Stomach (tissue), 9 donors: ENCODE data around the gene PGBD4. TPM values are rescaled to one million over a fixed set of nuclear protein-coding genes. Genes with fewer than 3 reads are reported as not detected.

Experiments
- DNase-seq, 2 donors: peaks; one replicate each; pipeline versions ENCODE4 v3.0.0 to v3.0.0-alpha.2; 2013 to 2019
- H3K27ac ChIP-seq, 5 donors: fragments of 200-600 bp in 4 of 5; sonication (generic) in 4 of 5; one replicate each; pipeline ENCODE4 v1.5.1; 2013 to 2019; ENCODE audit warnings: mild to moderate bottlenecking in 1 of 5, moderate library complexity in 1 of 5
- H3K27me3 ChIP-seq, 3 donors: fragments of 200-600 bp; sonication (generic); one replicate each; pipeline ENCODE4 v1.5.1; 2017 to 2019; ENCODE audit warnings: mixed run types in 1 of 3
- H3K36me3 ChIP-seq, 4 donors: fragments of 200-600 bp; sonication (generic); 1 replicate in 3 of 4; 2 replicates in 1 of 4; pipeline ENCODE4 v1.5.1; 2016 to 2019
- H3K4me1 ChIP-seq, 4 donors: fragments of 200-600 bp; sonication (generic); one replicate each; pipeline ENCODE4 v1.5.1; 2016 to 2019
- H3K4me3 ChIP-seq, 4 donors: fragments of 200-600 bp; sonication (generic) in 3 of 4; one replicate each; pipeline ENCODE4 v1.5.1; 2016 to 2019; ENCODE audit warnings: mild to moderate bottlenecking in 1 of 4
- H3K9me3 ChIP-seq, 4 donors: fragments of 200-600 bp; sonication (generic); one replicate each; pipeline ENCODE4 v1.5.1; 2016 to 2019
- CTCF ChIP-seq, 7 experiments: fragments of 450-650 bp in 4 of 7; fragments of 200-600 bp in 3 of 7; sonication (generic) in 3 of 7; IDR thresholded peaks; one replicate each; pipeline ENCODE4 v1.5.1; 2016 to 2019; ENCODE audit warnings: antibody characterized with exemption in 7 of 7, control low read depth in 2 of 7, mild to moderate bottlenecking in 1 of 7
- EP300 ChIP-seq: sonication (generic); formaldehyde crosslinking; IDR thresholded peaks from one replicate; pipeline ENCODE4 v1.6.1; 2017; ENCODE audit warnings: antibody characterized with exemption
- POLR2A ChIP-seq, 4 donors: fragments of 450-650 bp; IDR thresholded peaks; one replicate each; pipeline ENCODE4 v1.6.1; 2016; ENCODE audit warnings: antibody characterized with exemption in 4 of 4, control low read depth in 2 of 4, mild to moderate bottlenecking in 1 of 4, moderate library complexity in 1 of 4
- POLR2AphosphoS5 ChIP-seq, 3 donors: sonication (generic); formaldehyde crosslinking; IDR thresholded peaks; one replicate each; pipeline ENCODE4 v1.6.1; 2016; ENCODE audit warnings: antibody characterized with exemption in 3 of 3
- WGBS, 5 donors: extraction: QIAGEN DNeasy Blood & Tissue Kit in 3 of 5; methylation state at CpG; one replicate each; pipeline versions ENCODE4 v1.1.5 to v1.1.7; 2013 to 2018; 5-methylcytosine and 5-hydroxymethylcytosine counted together
- intact Hi-C: fragments of 100-400 bp; cut with DNase I; formaldehyde crosslinking; loops from one replicate; pipeline ENCODE4 v1.15.1; 2023; ENCODE audit warnings: low total_unique reads
- polyA plus RNA-seq, 3 donors: library from polyadenylated mRNA; stranded (reverse); fragments of 200-250 nt; gene quantifications; one replicate each; pipeline ENCODE4 v1.2.3, GENCODE V29; 2013
- total RNA-seq, 5 donors: library from RNA; depleted of rRNA; stranded (reverse); fragments of >200 nt; gene quantifications; one replicate each; pipeline versions ENCODE4 v1.1.0 to v1.2.3, GENCODE V29; 2014 to 2016
- donor health status: healthy with polysubstance abuse.
- donor health status: Bipolar disorder and iron deficiency.
- donor health status: healthy.

PGBD4 gene
- total and polyA plus RNA-seq, 8 donors, result 0.15 to 1.9 (median 0.78) TPM; not detected in 1

- Histone ChIP-seq H3K27me3 (no peaks in the 10 kb centered on the region), H3K36me3 (no peaks in the 10 kb centered on the region), H3K9me3 (no peaks in the 10 kb centered on the region), H3K4me3 (no peak overlapping the region), H3K27ac (no peak overlapping the region), H3K4me1 (no peaks in the 10 kb centered on the region)
- no peak for DNase-seq
- intact Hi-C loops, result no loop called here
- TF ChIP-seq POLR2A (IDR thresholded peaks at IDR 0.05) (no peak), CTCF (IDR thresholded peaks at IDR 0.05) (no peak), POLR2AphosphoS5 (IDR thresholded peaks at IDR 0.05) (no peak), EP300 (no peak)
- 74 to 83% (median 78%) methylated on average over 4 of the region's 4 CpGs for WGBS, 5 donors
Observed at GRCh38 chr15:34124651-34125050, 22.8 kb downstream of the PGBD4 start.

GRCh38 chr15:34125945-34126344 is 24.1 kb downstream of the PGBD4 start:
- 51 to 68% (median 63%) methylated on average over 1 of the region's 1 CpG for WGBS, 5 donors
- Histone ChIP-seq H3K27ac (no peak overlapping the region), H3K9me3 (no peaks in the 10 kb centered on the region), H3K4me3 (no peak overlapping the region), H3K4me1 (no peaks in the 10 kb centered on the region), H3K36me3 (no peaks in the 10 kb centered on the region), H3K27me3 (no peaks in the 10 kb centered on the region)
- no peak for DNase-seq
- TF ChIP-seq POLR2A (IDR thresholded peaks at IDR 0.05), result no peak
- no peak for TF ChIP-seq CTCF (IDR thresholded peaks at IDR 0.05)
- no peak for TF ChIP-seq POLR2AphosphoS5 (IDR thresholded peaks at IDR 0.05)
- no peak for TF ChIP-seq EP300
- intact Hi-C loops, result no loop called here

GRCh38 chr15:34126522-34126921 is 24.6 kb downstream of the PGBD4 start:
- H3K4me1 ChIP-seq, result no peaks in the 10 kb centered on the region
- no peak for TF ChIP-seq POLR2AphosphoS5 (IDR thresholded peaks at IDR 0.05)
- no peak for TF ChIP-seq EP300
- TF ChIP-seq CTCF (IDR thresholded peaks at IDR 0.05), result no peak
- TF ChIP-seq POLR2A (IDR thresholded peaks at IDR 0.05), result no peak
- no peak overlapping the region for H3K4me3 ChIP-seq
- no peak for DNase-seq
- H3K27me3 ChIP-seq, result no peaks in the 10 kb centered on the region
- H3K9me3 ChIP-seq, result no peaks in the 10 kb centered on the region
- intact Hi-C loops, result no loop called here
- no peak overlapping the region for H3K27ac ChIP-seq
- no peaks in the 10 kb centered on the region for H3K36me3 ChIP-seq

- Histone ChIP-seq H3K36me3 (no peaks in the 10 kb centered on the region), H3K9me3 (no peaks in the 10 kb centered on the region), H3K4me1 (no peaks in the 10 kb centered on the region), H3K4me3 (no peak overlapping the region), H3K27me3 (no peaks in the 10 kb centered on the region), H3K27ac (no peak overlapping the region)
- WGBS, 5 donors, result 47 to 49% (median 47%) methylated on average over 2 of the region's 2 CpGs
- DNase-seq, result no peak
- intact Hi-C loops, result no loop called here
- TF ChIP-seq POLR2AphosphoS5 (IDR thresholded peaks at IDR 0.05), result no peak
- no peak for TF ChIP-seq POLR2A (IDR thresholded peaks at IDR 0.05)
- TF ChIP-seq EP300, result no peak
- TF ChIP-seq CTCF (IDR thresholded peaks at IDR 0.05), result no peak
Observed at GRCh38 chr15:34128898-34129297, 27.0 kb downstream of the PGBD4 start.
